GM19351 (cell line): ENCODE measurements around the gene CYB5RL.

Source experiments
- ATAC-seq: cut with Tn5 transposase; IDR thresholded peaks from one replicate; pipeline ENCODE4 v1.9.1; 2021; ENCODE audit warnings: mild to moderate bottlenecking, moderate library complexity; ENCODE audit not compliant: unreplicated experiment

CYB5RL gene

DNA sequence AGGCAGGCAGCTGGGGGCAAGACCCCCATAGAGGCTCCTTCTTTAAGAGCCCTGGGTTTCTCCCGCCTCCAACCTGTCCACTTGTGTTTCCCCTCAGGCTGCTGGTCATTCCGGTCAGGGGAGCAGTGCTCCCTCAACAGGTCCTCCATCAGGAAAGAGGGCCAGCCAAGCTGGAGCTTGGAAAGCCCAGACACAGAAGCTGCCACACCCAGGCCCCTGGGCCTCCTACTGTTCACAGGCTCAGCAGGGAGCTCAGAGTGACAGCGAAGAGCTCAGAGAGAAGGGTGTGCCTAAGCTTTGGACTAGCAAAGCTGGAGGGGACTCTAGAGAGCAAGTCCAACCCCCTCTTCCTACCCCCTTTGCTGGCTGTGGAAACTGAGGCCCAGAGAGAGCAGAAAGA is 36.8 kb downstream of the CYB5RL start:
- ATAC-seq = no peak

- ATAC-seq = no peak
Observed at GRCh38 chr1:54161495-54162168, 38.2 kb downstream of the CYB5RL start.

GRCh38 chr1:54160351-54160750 is 39.5 kb downstream of the CYB5RL start:
- ATAC-seq = no peak

DNA sequence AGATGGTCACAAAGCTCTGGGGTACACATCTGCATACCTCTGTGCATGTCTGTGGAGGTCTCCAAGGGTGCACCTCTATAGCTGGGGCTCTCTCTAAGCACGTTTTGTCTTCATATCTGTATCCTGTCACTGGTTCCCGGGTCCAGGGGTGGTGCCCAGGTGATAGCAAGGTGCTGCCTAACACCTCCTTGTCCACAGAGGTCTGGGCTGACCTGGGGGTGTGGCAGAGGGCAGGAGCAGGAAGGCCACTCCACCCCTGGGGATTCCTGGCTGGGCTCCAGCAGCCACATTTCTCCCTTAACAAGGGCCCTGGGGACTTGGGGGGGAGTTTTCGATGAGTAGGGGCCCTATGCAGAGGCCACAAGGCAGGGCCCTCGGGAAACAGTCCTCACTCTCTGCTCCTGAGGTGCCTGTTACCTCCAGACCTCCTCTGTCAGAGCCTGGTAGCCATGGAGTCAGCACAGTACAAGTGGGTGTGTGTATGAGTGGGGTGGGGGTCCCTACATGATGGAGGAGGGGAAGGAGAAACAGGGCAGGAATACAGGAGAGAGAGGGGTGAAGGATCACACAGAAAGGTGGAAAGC is 40.0 kb downstream of the CYB5RL start:
- no peak for ATAC-seq

DNA sequence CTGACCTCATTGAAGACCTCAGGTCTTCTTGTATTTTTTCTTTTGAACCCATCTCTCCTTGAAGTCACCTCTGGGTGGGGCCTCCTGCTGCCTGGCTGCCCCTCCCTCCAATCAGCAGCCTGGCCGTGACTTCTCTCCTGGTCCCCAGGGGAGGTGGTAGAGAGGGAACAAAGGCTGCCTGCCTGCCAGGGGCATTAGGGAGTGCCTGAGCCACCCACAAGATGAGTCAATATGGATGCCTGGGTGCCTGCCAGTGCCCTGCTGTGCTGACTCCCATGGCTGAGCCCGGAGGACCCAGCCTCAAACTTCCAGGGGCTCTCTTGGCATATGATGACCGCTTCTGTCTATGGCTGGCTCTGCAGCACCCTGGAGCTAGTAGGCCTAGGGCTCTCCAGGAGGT is 41.8 kb downstream of the CYB5RL start:
- ATAC-seq = no peak

- ATAC-seq = no peak
Observed at GRCh38 chr1:54157401-54157800, 42.4 kb downstream of the CYB5RL start.

DNA sequence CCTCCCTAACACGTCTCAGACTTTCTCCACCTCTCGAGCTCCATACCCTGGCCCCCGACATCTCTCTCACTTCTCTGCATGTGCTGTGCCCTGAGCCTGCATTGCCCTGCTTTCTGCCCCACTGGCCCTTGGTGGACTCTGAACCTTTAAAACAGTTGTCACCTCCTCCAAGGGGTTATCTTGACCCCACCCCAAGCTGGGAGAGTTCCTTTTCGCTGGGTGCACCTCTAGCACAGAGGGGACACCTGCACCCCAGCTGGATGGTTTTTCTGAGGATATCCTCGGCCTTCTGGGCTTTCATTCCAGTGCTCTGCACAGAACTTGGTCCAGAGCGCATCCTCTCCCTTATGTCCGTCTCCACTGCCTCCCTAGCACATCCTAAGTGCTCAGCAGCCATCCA is 42.8 kb downstream of the CYB5RL start:
- ATAC-seq = no peak

- ATAC-seq = no peak
Observed at GRCh38 chr1:54156201-54156600, 43.6 kb downstream of the CYB5RL start.

DNA sequence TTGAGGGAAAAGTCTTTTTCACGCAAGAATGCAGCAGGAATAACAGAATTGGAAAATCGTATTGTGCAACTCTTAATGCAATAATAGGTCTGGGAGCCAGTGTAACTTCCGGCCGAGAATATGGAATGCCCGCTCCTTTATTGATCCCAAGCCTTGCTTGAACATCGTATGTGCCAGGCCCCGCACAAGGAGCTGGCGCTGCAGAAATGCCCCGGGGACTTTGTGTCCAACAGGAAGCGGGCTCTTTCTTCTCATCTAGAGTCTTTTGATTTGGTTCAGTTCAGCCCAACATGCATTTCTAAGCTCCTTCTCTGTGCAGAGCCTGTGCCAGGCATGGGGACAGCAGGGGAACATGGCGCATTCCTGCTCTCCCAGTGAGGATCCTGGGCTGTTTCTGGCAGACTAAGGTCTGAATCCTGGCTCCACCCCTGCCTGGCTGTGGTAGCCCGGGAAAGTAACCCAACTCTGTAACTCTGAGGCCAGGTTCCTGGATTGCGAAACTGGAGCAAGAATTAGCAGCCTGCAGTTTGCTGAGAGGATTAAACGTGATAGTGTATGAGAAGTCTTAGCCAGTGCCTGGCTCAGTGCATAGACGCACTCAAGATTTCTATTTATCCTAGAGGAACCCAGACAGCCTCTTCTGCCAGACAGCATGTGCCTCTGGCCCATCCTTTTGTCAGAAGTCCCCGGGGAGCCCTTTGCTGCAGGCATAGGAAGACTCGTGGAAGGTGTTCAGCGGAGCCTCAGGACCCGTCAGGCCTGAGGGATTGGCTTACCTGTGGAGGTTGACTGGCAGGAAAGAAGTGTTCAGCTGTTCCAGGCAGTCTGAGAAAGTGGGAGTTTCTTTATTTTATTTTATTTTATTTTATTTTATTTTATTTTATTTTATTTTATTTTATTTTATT is 46.0 kb downstream of the CYB5RL start:
- no peak for ATAC-seq

DNA sequence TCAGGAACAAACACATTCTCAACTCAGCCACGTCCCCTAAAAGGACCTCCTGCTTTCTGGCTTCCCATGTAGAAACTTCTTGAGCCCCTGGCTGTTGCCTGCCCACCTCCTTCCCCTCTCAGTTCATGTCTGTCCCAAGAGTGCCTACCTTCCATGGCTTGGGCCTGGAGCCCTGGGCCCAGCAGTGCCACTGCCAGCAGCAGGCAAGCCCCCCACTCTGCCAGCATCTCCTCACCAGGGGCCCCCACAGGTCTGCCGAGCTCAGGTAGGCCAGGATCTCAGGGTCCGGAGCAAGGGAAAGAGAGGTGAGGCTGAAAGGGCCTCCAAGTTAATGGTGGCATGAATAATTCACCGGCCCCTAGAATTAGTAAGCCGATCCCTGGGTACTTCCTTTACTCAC is 47.1 kb downstream of the CYB5RL start, which contains the start of gene CDCP2:
CDCP2 (minus strand) TSS at position 305 of the 400 bp plus-strand sequence; CDS start at position 227, 78 bp downstream.
- ATAC-seq = no peak

GRCh38 chr1:54151013-54151412 is 48.8 kb downstream of the CYB5RL start:
- no peak for ATAC-seq
